Muscle of arm (tissue), 12 donors: ENCODE measurements around the gene CD247. TPM values are rescaled to one million over a fixed set of nuclear protein-coding genes. Genes with fewer than 3 reads are reported as not detected.

Experiments used
- DNase-seq: peaks from one replicate; pipeline ENCODE4 v3.0.0-alpha.2; 2013
- polyA plus RNA-seq, 12 donors: library from polyadenylated mRNA; unstranded; fragments of 120-200 nt; gene quantifications; one replicate each; pipeline ENCODE4 v1.2.1, GENCODE V29; 2013; ENCODE audit not compliant: insufficient read length in 12 of 12

The CD247 gene
- polyA plus RNA-seq, 12 donors = 0.28 to 3.4 (median 0.50) TPM; not detected in 2

GRCh38 chr1:167542109-167543032, 24.0 kb upstream of the CD247 start:
- DNase-seq = no peak

- no peak for DNase-seq
Observed at GRCh38 chr1:167541610-167542009, 23.3 kb upstream of the CD247 start.

- DNase-seq = no peak
Observed at GRCh38 chr1:167541003-167541402, 22.7 kb upstream of the CD247 start.

GRCh38 chr1:167538657-167539056, 20.3 kb upstream of the CD247 start:
- DNase-seq = no peak

- peak; percentile 69 for DNase-seq
Observed at GRCh38 chr1:167533851-167534300, 15.5 kb upstream of the CD247 start.

GRCh38 chr1:167532964-167533824, 14.9 kb upstream of the CD247 start:
- peak; percentile 20 for DNase-seq

GRCh38 chr1:167532375-167532774, 14.0 kb upstream of the CD247 start:
- DNase-seq = no peak

- DNase-seq = peak; percentile 49
Observed at GRCh38 chr1:167529829-167530474, 11.6 kb upstream of the CD247 start.

- DNase-seq = no peak
Observed at GRCh38 chr1:167528057-167528728, 9.9 kb upstream of the CD247 start.

GRCh38 chr1:167526667-167527383, 8.5 kb upstream of the CD247 start:
- DNase-seq = no peak

GRCh38 chr1:167524651-167525050, 6.3 kb upstream of the CD247 start:
- no peak for DNase-seq

- DNase-seq = no peak
Observed at GRCh38 chr1:167522246-167522645, 3.9 kb upstream of the CD247 start.

GRCh38 chr1:167520711-167521206, 2.4 kb upstream of the CD247 start:
- no peak for DNase-seq

- DNase-seq = no peak
Observed at GRCh38 chr1:167517535-167518330, 596 bp downstream of the CD247 start.

- no peak for DNase-seq
Observed at GRCh38 chr1:167516404-167517388, 1.6 kb downstream of the CD247 start.

GRCh38 chr1:167515893-167516321, 2.4 kb downstream of the CD247 start:
- DNase-seq = no peak

- no peak for DNase-seq
Observed at GRCh38 chr1:167515461-167515860, 2.9 kb downstream of the CD247 start.

GRCh38 chr1:167514288-167514687, 4.0 kb downstream of the CD247 start:
- DNase-seq = no peak
